Measurements from ENCODE around the gene AMER2. TPM values are rescaled to one million over a fixed set of nuclear protein-coding genes. Genes with fewer than 3 reads are reported as not detected.

Gene AMER2
- total RNA-seq, 1 donor from 2014 or later, result 0.04 TPM

GRCh38 chr13:25118378-25118905 is 53.6 kb downstream of the AMER2 start:
- no peak for TF ChIP-seq CTCF (IDR thresholded peaks at IDR 0.05; ENCODE audit: insufficient read depth, low read length, poor library complexity, severe bottlenecking)
- Histone ChIP-seq H3K27me3 (ENCODE audit: control insufficient read depth, insufficient read depth, low read length) (no peaks in the 10 kb centered on the region), H3K36me3 (ENCODE audit: control insufficient read depth, insufficient read depth, low read length) (no peaks in the 10 kb centered on the region), H3K4me3 (ENCODE audit: low read depth, low read length) (no peak overlapping the region)
- no peak for DNase-seq (ENCODE audit: low read depth)

- no peak for DNase-seq (ENCODE audit: low read depth)
- H3K27me3 ChIP-seq (ENCODE audit: control insufficient read depth, insufficient read depth, low read length), result no peaks in the 10 kb centered on the region
- no peak overlapping the region for H3K4me3 ChIP-seq (ENCODE audit: low read depth, low read length)
- no peaks in the 10 kb centered on the region for H3K36me3 ChIP-seq (ENCODE audit: control insufficient read depth, insufficient read depth, low read length)
- no peak for TF ChIP-seq CTCF (IDR thresholded peaks at IDR 0.05; ENCODE audit: insufficient read depth, low read length, poor library complexity, severe bottlenecking)
Observed at GRCh38 chr13:25117312-25117711, 54.8 kb downstream of the AMER2 start.

GRCh38 chr13:25116044-25116443 is 56.0 kb downstream of the AMER2 start:
- Histone ChIP-seq H3K4me3 (ENCODE audit: low read depth, low read length) (no peak overlapping the region), H3K27me3 (ENCODE audit: control insufficient read depth, insufficient read depth, low read length) (no peaks in the 10 kb centered on the region), H3K36me3 (ENCODE audit: control insufficient read depth, insufficient read depth, low read length) (no peaks in the 10 kb centered on the region)
- no peak for TF ChIP-seq CTCF (IDR thresholded peaks at IDR 0.05; ENCODE audit: insufficient read depth, low read length, poor library complexity, severe bottlenecking)
- DNase-seq (ENCODE audit: low read depth), result no peak

- no peaks in the 10 kb centered on the region for H3K27me3 ChIP-seq (ENCODE audit: control insufficient read depth, insufficient read depth, low read length)
- DNase-seq (ENCODE audit: low read depth), result peak; percentile 67
- H3K4me3 ChIP-seq (ENCODE audit: low read depth, low read length), result no peak overlapping the region
- TF ChIP-seq CTCF (IDR thresholded peaks at IDR 0.05; ENCODE audit: insufficient read depth, low read length, poor library complexity, severe bottlenecking), result peak; percentile 96
- no peaks in the 10 kb centered on the region for H3K36me3 ChIP-seq (ENCODE audit: control insufficient read depth, insufficient read depth, low read length)
Observed at GRCh38 chr13:25114220-25114619, 57.9 kb downstream of the AMER2 start.

DNA sequence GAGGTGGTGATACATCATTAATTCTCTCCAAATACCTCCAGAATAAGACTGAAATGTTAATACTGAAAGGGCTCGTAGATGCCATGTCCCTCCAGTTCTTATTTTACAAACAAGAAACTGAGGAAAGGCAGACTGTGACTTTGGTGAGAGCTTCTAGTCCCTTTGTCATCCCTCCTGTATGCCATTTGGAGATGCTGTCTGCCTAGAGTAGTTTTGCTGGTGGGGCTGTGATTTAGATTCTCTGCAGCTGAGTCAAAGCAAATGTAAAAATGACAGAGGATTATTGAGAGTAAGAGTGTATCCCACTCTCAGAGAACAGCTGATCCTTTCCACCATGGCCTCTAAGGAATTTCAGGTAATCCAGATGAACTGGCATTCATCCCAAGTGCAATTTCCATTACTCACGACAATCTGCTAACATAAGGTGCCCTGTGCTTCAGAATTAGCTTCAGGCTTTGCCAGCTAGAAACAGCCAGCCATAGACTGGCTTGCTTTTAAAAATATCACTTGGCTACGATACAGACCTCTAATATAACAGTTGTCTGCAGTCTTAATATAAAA is 59.3 kb downstream of the AMER2 start:
- no peaks in the 10 kb centered on the region for H3K36me3 ChIP-seq (ENCODE audit: control insufficient read depth, insufficient read depth, low read length)
- no peak for DNase-seq (ENCODE audit: low read depth)
- H3K27me3 ChIP-seq (ENCODE audit: control insufficient read depth, insufficient read depth, low read length), result no peaks in the 10 kb centered on the region
- H3K4me3 ChIP-seq (ENCODE audit: low read depth, low read length), result no peak overlapping the region
- TF ChIP-seq CTCF (IDR thresholded peaks at IDR 0.05; ENCODE audit: insufficient read depth, low read length, poor library complexity, severe bottlenecking), result no peak

Other genes with a start within 250 kb of the AMER2 start
- 0.34 and 0.58 TPM in 2 replicates for gene PABPC3, start 76.2 kb downstream of the AMER2 start, total RNA-seq
- 25.7 and 27.6 TPM in 2 replicates for gene MTMR6, start 115.2 kb upstream of the AMER2 start, total RNA-seq
- gene NUP58, start 129.3 kb upstream of the AMER2 start, total RNA-seq, result 56.0 and 90.5 TPM in 2 replicates
- gene ATP8A2, start 199.7 kb upstream of the AMER2 start, total RNA-seq, result 3.8 and 4.0 TPM in 2 replicates

All from kidney epithelial cell (primary cell).